GM12878 (cell line): ENCODE results near the gene TSHZ1. TPM values are rescaled to one million over a fixed set of nuclear protein-coding genes. Genes with fewer than 3 reads are reported as not detected.

ENCODE experiments used
- ATAC-seq: fragments of 200-7000 bp; cut with Tn5 transposase; 3 replicates; pipeline ENCODE4 v1.9.1; 2020; ENCODE audit warnings: mild to moderate bottlenecking, moderate library complexity
- BruUV-seq: library from RNA; stranded (reverse); fragments of 400-500 nt; replicated peaks from 2 replicates; lab custom pipeline; 2021; lab: Mats Ljungman, UMichigan
- CTCF ChIA-PET: fragments of 300-600 bp; sonication (Branson Sonifier 250); formaldehyde crosslinking; extraction: SDS; loops from one replicate; lab custom pipeline; 2021; ENCODE audit warnings: inconsistent platforms; lab: Yijun Ruan, JAX
- POLR2A ChIA-PET: fragments of 350-600 bp; formaldehyde crosslinking; extraction: SDS; loops from one replicate; lab custom pipeline; 2021; ENCODE audit warnings: inconsistent platforms; lab: Charles Lee
- RAD21 ChIA-PET: fragments of 300-600 bp; sonication (Branson Sonifier 250); formaldehyde crosslinking; loops from one replicate; lab custom pipeline; 2023; ENCODE audit warnings: antibody characterized with exemption; ENCODE audit not compliant: unreplicated experiment; lab: Charles Lee
- SMC1A ChIA-PET: fragments of 300-600 bp; sonication (Branson Sonifier 250); formaldehyde crosslinking; loops from one replicate; lab custom pipeline; 2023; ENCODE audit not compliant: unreplicated experiment, uncharacterized antibody; lab: Charles Lee
- DNase-seq: peaks from one replicate; pipeline ENCODE4 v3.0.0-alpha.2; 2011; ENCODE audit warnings: low read depth, low spot score
- FAIRE-seq: peaks from 3 replicates; lab custom pipeline; 2011; peaks lifted over from hg19 to GRCh38; lab: Jason Lieb, UNC
- H2AFZ ChIP-seq: 2 replicates; pipeline ENCODE4 v1.6.0; 2011; ENCODE audit warnings: low read depth, low read length, control low read depth; ENCODE audit not compliant: control insufficient read depth
- H3K27ac ChIP-seq: 2 replicates; pipeline ENCODE4 v1.5.1; 2011; ENCODE audit warnings: control low read depth; ENCODE audit not compliant: control insufficient read depth, insufficient read depth
- H3K27me3 ChIP-seq, 2 experiments: replicated peaks in 1 of 2; 2 replicates each; pipeline versions ENCODE4 v1.6.0 to v1.6.1; 2011; ENCODE audit warnings: low read length in 1 of 2; ENCODE audit not compliant: control insufficient read depth in 2 of 2, insufficient read depth in 2 of 2
- H3K36me3 ChIP-seq, 2 experiments: 2 replicates each; pipeline ENCODE4 v1.5.1; 2011; ENCODE audit warnings: low read length in 1 of 2; ENCODE audit not compliant: control insufficient read depth in 2 of 2, insufficient read depth in 2 of 2
- H3K4me1 ChIP-seq: 2 replicates; pipeline ENCODE4 v1.6.1; 2011; ENCODE audit warnings: mild to moderate bottlenecking, low read length, moderate library complexity, mixed read lengths; ENCODE audit not compliant: control insufficient read depth, insufficient read depth
- H3K4me2 ChIP-seq: 2 replicates; pipeline ENCODE4 v1.6.0; 2011; ENCODE audit warnings: control low read depth; ENCODE audit not compliant: control insufficient read depth, insufficient read depth
- H3K4me3 ChIP-seq: fragments of 200-600 bp; sonication (generic); 2 replicates; pipeline ENCODE4 v1.5.1; 2016
- H3K79me2 ChIP-seq: 2 replicates; pipeline ENCODE4 v1.6.0; 2011; ENCODE audit warnings: low read length; ENCODE audit not compliant: control insufficient read depth, insufficient read depth
- H3K9ac ChIP-seq: 2 replicates; pipeline ENCODE4 v1.8.0; 2011; ENCODE audit warnings: low read length, control low read depth, mixed read lengths; ENCODE audit not compliant: control insufficient read depth, insufficient read depth
- H3K9me3 ChIP-seq: replicated peaks from 3 replicates; pipeline ENCODE4 v1.5.1; 2011; ENCODE audit warnings: mild to moderate bottlenecking, low read length; ENCODE audit not compliant: control insufficient read depth, insufficient read depth
- H4K20me1 ChIP-seq: 2 replicates; pipeline ENCODE4 v1.6.0; 2011; ENCODE audit not compliant: control insufficient read depth, insufficient read depth
- CBX3 ChIP-seq: fragments of 200-600 bp; sonication (generic); IDR thresholded peaks from 2 replicates; pipeline ENCODE4 v1.6.1; 2016; ENCODE audit warnings: low read depth, borderline replicate concordance
- CREM ChIP-seq: IDR thresholded peaks from 2 replicates; pipeline ENCODE4 v1.6.1; 2014; ENCODE audit warnings: antibody characterized with exemption, low read depth
- PAX5 ChIP-seq: IDR thresholded peaks from 2 replicates; pipeline ENCODE4 v1.6.1; 2011; ENCODE audit warnings: low read depth, low read length, borderline replicate concordance
- RBBP5 ChIP-seq: fragments of 200-600 bp; sonication (generic); conservative IDR thresholded peaks from 2 replicates; pipeline ENCODE4 v1.6.1; 2016
- SMAD5 ChIP-seq: IDR thresholded peaks from 2 replicates; pipeline ENCODE4 v1.6.1; 2016; ENCODE audit warnings: antibody characterized with exemption, low read depth
- WGBS: methylation state at CpG from one replicate; pipeline ENCODE4 v1.1.6; 2016; ENCODE audit warnings: low lambda C conversion rate; ENCODE audit not compliant: insufficient replicate concordance, insufficient coverage; ENCODE audit errors: missing lambda C conversion rate; 5-methylcytosine and 5-hydroxymethylcytosine counted together
- in situ Hi-C: fragments of 300-500 bp; cut with MboI; formaldehyde crosslinking; loops from 9 replicates; pipeline ENCODE4 v1.14.3; 2018; ENCODE audit warnings: mixed read lengths
- intact Hi-C: fragments of 100-400 bp; cut with micrococcal nuclease; formaldehyde crosslinking; loops from one replicate; pipeline ENCODE4 v1.14.2; 2022; ENCODE audit not compliant: unreplicated experiment
- polyA plus RNA-seq, 11 experiments: library from polyadenylated mRNA; depleted of rRNA in 4 of 11; unstranded in 6 of 11; stranded (reverse) in 5 of 11; fragments of >200 nt; fragmentation: Nextera tagmentation in 4 of 11; fragmentation: Illumina TruSeq in 1 of 11; extraction: Ambion mirVana in 4 of 11; extraction: Trizol in 1 of 11; gene quantifications; 1 replicate in 1 of 11; 2 replicates in 10 of 11; pipeline versions ENCODE4 v1.2.1 to v1.2.3, GENCODE V29; 2011 to 2016; ENCODE audit warnings: inconsistent platforms in 2 of 11, missing spikeins in 2 of 11, low read depth in 1 of 11
- total RNA-seq, 4 experiments: library from RNA; depleted of rRNA in 3 of 4; stranded (reverse); fragments of >200 nt in 3 of 4; fragmentation: Illumina TruSeq in 1 of 4; extraction: Trizol in 1 of 4; gene quantifications; 2 replicates each; pipeline versions ENCODE4 v1.2.1 to v1.2.3, GENCODE V29; 2013 to 2021
- TF ChIP-seq, protein P1 (sequence below): fragments of 450-650 bp; IDR thresholded peaks from 2 replicates; pipeline ENCODE4 v1.6.1; 2017; ENCODE audit warnings: mild to moderate bottlenecking, moderate library complexity

The TSHZ1 gene
- total and polyA plus RNA-seq, 10 of the 15 experiments (the other 5 are each of a cell fraction or from before 2014, with no cell fraction given) = 2.2 to 15.2 (median 5.1) TPM

DNA sequence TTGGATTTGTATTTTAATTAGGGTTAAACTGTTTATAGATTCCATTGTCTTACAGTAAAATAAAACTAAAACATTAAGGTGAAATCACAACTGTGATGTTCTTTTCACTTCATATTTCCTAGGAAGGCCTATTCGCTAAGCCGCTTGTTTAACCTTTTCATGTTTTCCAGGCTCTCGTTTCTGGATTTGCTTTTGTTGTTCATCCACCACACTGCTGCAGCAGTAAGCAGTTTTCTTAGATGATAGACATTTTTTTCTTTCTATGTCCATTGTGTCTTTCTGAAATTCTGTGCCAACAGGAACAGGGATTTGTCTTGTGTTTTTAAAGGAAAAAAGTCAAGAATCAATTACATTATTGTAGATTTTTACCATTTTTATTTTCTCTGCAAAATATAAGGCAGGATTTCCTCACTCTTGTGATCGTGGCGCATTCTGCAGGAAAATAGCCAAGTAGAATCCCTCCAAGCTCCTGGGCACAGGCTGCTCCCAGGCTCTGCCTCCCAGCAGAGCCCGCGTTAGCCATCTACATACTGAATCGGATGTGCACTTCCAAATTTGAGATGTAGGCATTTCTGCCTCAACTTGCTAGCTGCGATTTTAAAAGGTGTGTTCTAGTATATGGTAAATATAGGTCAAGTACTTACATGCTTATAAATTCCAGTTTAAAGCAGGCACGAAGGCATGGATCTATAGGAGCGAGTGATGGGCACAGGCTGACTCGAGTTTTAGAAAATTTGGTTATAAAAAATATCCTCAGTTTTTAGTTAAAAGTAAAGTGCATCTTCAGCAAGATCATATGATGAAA, 10.2 kb downstream of the TSHZ1 start:
- RAD21 ChIA-PET = interaction anchor here (0.6 kb wide), 1 partner anchor 10 kb away, joined by 3 read pairs; the partner anchor contains the start of gene TSHZ1
- in situ Hi-C loops = loop anchor here (25.0 kb wide), 1 partner anchor 1892 kb away; no protein-coding TSS in a partner anchor
- Histone ChIP-seq H3K9ac (no peak overlapping the region), H3K36me3 (no peaks in the 10 kb centered on the region; a peak in 1 of 4 replicates), H3K79me2 (peaks cover 5% of the 10 kb centered on the region), H4K20me1 (no peaks in the 10 kb centered on the region)
- CTCF ChIA-PET = no interaction called here
- no peak for TF ChIP-seq SMAD5
- no peak for TF ChIP-seq CBX3
- TF ChIP-seq, all 136 proteins: peak for 0
- 79% methylated on average over 12 of the region's 12 CpGs for WGBS
- ChIA-PET POLR2A (interaction anchor here (0.6 to 1.5 kb wide), 2 partner anchors 10 to 23 kb away, joined by 3 to 9 read pairs; partner anchors contain the start of gene TSHZ1), SMC1A (interaction anchor here (1.2 kb wide), 1 partner anchor 47 kb away, joined by 3 read pairs; no protein-coding TSS in a partner anchor)
- Histone ChIP-seq H3K4me3 (no peak overlapping the region), H3K27ac (no peak overlapping the region), H3K4me2 (no peak overlapping the region), H2AFZ (no peak overlapping the region), H3K9me3 (no peaks in the 10 kb centered on the region), H3K27me3 (no peaks in the 10 kb centered on the region), H3K4me1 (0 out of 2 replicates have a peak, but pooled peaks cover 4% of the 10 kb centered on the region)
- no TSS peak for BruUV-seq
- no peak for DNase-seq
- intact Hi-C loops = no loop called here
- FAIRE-seq = no peak
- no peak for ATAC-seq

DNA sequence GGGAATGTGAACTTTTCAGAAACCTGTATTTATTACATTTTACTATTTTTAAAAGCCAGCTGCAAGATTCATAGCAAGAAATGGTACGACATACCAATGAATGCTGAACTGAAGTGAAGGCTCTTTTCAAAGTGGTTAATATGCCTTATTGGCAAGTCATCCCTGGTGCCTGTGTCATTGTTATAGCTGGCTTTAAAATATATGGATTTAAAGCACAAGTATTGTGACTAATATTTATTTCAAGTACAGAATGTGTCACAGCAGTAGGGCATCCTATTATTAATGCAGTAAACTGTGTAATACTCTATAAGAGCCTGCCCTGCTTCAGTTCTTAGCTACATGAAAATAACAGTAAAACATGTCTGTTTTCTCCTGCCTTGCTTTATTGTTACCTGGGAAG, 10.8 kb downstream of the TSHZ1 start:
- in situ Hi-C loops (loop anchor here (25.0 kb wide), 1 partner anchor 1891 kb away; no protein-coding TSS in a partner anchor), intact Hi-C loops (no loop called here)
- POLR2A ChIA-PET = interaction anchor here (1.5 kb wide), 1 partner anchor 11 kb away, joined by 9 read pairs; the partner anchor contains the start of gene TSHZ1
- BruUV-seq = no TSS peak
- WGBS = 100% methylated on average over 1 of the region's 1 CpG
- Histone ChIP-seq H3K27me3 (no peaks in the 10 kb centered on the region), H3K79me2 (peaks cover 5% of the 10 kb centered on the region), H3K4me3 (no peak overlapping the region), H4K20me1 (no peaks in the 10 kb centered on the region), H2AFZ (no peak overlapping the region), H3K36me3 (no peaks in the 10 kb centered on the region; a peak in 1 of 4 replicates), H3K4me1 (0 out of 2 replicates have a peak, but pooled peaks cover 3% of the 10 kb centered on the region), H3K9me3 (no peaks in the 10 kb centered on the region), H3K9ac (no peak overlapping the region), H3K27ac (no peak overlapping the region), H3K4me2 (no peak overlapping the region)
- DNase-seq (no peak), FAIRE-seq (no peak), ATAC-seq (no peak)
- RAD21 ChIA-PET = no interaction called here
- SMC1A ChIA-PET = interaction anchor here (1.2 kb wide), 1 partner anchor 48 kb away, joined by 3 read pairs; no protein-coding TSS in a partner anchor
- TF ChIP-seq, protein P1, sequence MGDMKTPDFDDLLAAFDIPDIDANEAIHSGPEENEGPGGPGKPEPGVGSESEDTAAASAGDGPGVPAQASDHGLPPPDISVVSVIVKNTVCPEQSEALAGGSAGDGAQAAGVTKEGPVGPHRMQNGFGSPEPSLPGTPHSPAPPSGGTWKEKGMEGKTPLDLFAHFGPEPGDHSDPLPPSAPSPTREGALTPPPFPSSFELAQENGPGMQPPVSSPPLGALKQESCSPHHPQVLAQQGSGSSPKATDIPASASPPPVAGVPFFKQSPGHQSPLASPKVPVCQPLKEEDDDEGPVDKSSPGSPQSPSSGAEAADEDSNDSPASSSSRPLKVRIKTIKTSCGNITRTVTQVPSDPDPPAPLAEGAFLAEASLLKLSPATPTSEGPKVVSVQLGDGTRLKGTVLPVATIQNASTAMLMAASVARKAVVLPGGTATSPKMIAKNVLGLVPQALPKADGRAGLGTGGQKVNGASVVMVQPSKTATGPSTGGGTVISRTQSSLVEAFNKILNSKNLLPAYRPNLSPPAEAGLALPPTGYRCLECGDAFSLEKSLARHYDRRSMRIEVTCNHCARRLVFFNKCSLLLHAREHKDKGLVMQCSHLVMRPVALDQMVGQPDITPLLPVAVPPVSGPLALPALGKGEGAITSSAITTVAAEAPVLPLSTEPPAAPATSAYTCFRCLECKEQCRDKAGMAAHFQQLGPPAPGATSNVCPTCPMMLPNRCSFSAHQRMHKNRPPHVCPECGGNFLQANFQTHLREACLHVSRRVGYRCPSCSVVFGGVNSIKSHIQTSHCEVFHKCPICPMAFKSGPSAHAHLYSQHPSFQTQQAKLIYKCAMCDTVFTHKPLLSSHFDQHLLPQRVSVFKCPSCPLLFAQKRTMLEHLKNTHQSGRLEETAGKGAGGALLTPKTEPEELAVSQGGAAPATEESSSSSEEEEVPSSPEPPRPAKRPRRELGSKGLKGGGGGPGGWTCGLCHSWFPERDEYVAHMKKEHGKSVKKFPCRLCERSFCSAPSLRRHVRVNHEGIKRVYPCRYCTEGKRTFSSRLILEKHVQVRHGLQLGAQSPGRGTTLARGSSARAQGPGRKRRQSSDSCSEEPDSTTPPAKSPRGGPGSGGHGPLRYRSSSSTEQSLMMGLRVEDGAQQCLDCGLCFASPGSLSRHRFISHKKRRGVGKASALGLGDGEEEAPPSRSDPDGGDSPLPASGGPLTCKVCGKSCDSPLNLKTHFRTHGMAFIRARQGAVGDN = no peak
- TF ChIP-seq CREM = no peak
- no peak for TF ChIP-seq RBBP5
- TF ChIP-seq PAX5 = no peak
- CTCF ChIA-PET = no interaction called here
